Smooth muscle cell (in vitro differentiated cells): ENCODE results near the gene SYNJ2BP. TPM values are rescaled to one million over a fixed set of nuclear protein-coding genes. Genes with fewer than 3 reads are reported as not detected.

Experiments used
- DNase-seq: peaks from one replicate; lab custom pipeline; 2025; ENCODE audit not compliant: unreplicated experiment; lab: John Stamatoyannopoulos, UW
- H2AFZ ChIP-seq: fragments of 200-600 bp; sonication (generic); 2 replicates; pipeline ENCODE4 v1.6.0; 2016; ENCODE audit warnings: antibody characterized with exemption, low read depth, mild to moderate bottlenecking
- H3F3A ChIP-seq: fragments of 200-600 bp; sonication (generic); 2 replicates; pipeline ENCODE4 v1.6.0; 2017; ENCODE audit warnings: antibody characterized with exemption, low read depth
- H3K27ac ChIP-seq: fragments of 200-600 bp; sonication (generic); 2 replicates; pipeline ENCODE4 v1.5.1; 2016; ENCODE audit warnings: low read depth, mild to moderate bottlenecking
- H3K27me3 ChIP-seq: fragments of 200-600 bp; sonication (generic); 2 replicates; pipeline ENCODE4 v1.6.1; 2016; ENCODE audit warnings: low read depth, mild to moderate bottlenecking
- H3K36me3 ChIP-seq: fragments of 200-600 bp; sonication (generic); 2 replicates; pipeline ENCODE4 v1.5.1; 2016; ENCODE audit warnings: low read depth
- H3K4me1 ChIP-seq: fragments of 200-600 bp; sonication (generic); 2 replicates; pipeline ENCODE4 v1.5.1; 2016; ENCODE audit warnings: low read depth
- H3K4me2 ChIP-seq: fragments of 200-600 bp; sonication (generic); 2 replicates; pipeline ENCODE4 v1.6.0; 2016; ENCODE audit warnings: mild to moderate bottlenecking
- H3K4me3 ChIP-seq: fragments of 200-600 bp; sonication (generic); 2 replicates; pipeline ENCODE4 v1.5.1; 2016; ENCODE audit warnings: mild to moderate bottlenecking
- H3K79me2 ChIP-seq: fragments of 200-600 bp; sonication (generic); 2 replicates; pipeline ENCODE4 v1.6.0; 2016; ENCODE audit warnings: low read depth, mild to moderate bottlenecking
- H3K9ac ChIP-seq: fragments of 200-600 bp; sonication (generic); 2 replicates; pipeline ENCODE4 v1.6.0; 2016; ENCODE audit warnings: low read depth
- H3K9me3 ChIP-seq: fragments of 200-600 bp; sonication (generic); replicated peaks from 2 replicates; pipeline ENCODE4 v1.5.1; 2016; ENCODE audit warnings: low read depth
- H4K20me1 ChIP-seq: fragments of 200-600 bp; sonication (generic); 2 replicates; pipeline ENCODE4 v1.6.0; 2016; ENCODE audit warnings: low read depth
- CTCF ChIP-seq: fragments of 200-600 bp; sonication (generic); IDR thresholded peaks from 2 replicates; pipeline ENCODE4 v1.5.1; 2017; ENCODE audit warnings: borderline replicate concordance, mild to moderate bottlenecking, antibody characterized with exemption; ENCODE audit not compliant: insufficient read depth, poor library complexity, severe bottlenecking
- WGBS: methylation state at CpG from one replicate; pipeline ENCODE4 v1.1.7; 2016; ENCODE audit warnings: low lambda C conversion rate; 5-methylcytosine and 5-hydroxymethylcytosine counted together
- polyA plus RNA-seq: library from polyadenylated mRNA; unstranded; fragments of >200 nt; fragmentation: Nextera tagmentation; extraction: Ambion mirVana; gene quantifications from 2 replicates; pipeline ENCODE4 v1.2.1, GENCODE V29; 2016
- total RNA-seq: library from RNA; depleted of rRNA; stranded (reverse); fragments of >200 nt; gene quantifications from 2 replicates; pipeline ENCODE4 v1.2.3, GENCODE V29; 2014

SYNJ2BP gene
- total and polyA plus RNA-seq, 2 experiments from 2014 or later, result 14.8 to 18.8 TPM

DNA sequence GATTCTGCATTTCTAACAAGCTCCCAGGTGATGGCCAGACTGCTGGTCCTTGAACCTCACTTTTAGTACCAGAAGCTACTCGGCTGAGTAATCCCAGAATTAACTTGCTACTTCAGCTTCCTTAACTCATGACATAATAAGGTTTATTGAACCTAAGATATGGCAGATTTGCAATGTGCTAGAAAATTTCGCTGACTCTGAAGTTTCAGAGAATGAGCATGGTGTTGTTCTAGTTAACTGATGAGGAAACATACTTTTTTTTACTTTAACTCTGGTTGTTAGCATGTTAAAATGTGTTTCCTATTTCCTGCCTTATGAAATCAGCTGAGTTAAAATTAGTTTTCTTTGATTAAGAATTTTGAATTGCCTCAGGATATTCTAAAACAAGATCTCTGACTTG lies 34.4 kb downstream of the SYNJ2BP start:
- 88% methylated on average over 2 of the region's 2 CpGs for WGBS
- DNase-seq, result no peak
- Histone ChIP-seq H3K4me3 (no peak overlapping the region), H3K27me3 (no peaks in the 10 kb centered on the region), H3F3A (no peaks in the 10 kb centered on the region), H3K27ac (no peak overlapping the region), H3K79me2 (no peaks in the 10 kb centered on the region), H3K9me3 (no peaks in the 10 kb centered on the region), H4K20me1 (no peaks in the 10 kb centered on the region), H3K36me3 (no peaks in the 10 kb centered on the region), H3K4me1 (no peaks in the 10 kb centered on the region), H2AFZ (no peak overlapping the region), H3K9ac (no peak overlapping the region), H3K4me2 (no peak overlapping the region)
- no peak for TF ChIP-seq CTCF

DNA sequence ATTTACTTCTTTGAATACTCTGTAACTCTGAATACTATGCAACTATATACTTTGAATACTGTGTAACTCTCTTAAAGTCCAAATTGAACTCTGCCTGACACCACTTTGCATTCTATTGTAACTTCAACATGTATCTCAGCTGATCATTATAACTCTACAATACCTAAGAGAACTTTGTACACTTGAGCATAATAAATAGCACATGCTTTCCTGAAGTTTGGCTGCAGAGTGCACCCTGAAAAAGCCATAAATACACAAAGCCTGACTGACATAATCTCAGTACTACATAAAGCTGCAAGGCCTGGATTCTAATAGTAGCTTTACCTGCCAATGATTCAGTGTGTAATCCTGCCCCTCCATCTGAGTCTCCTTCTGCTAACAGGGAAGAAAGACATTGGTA lies 36.1 kb downstream of the SYNJ2BP start:
- H3K27me3 ChIP-seq, result no peaks in the 10 kb centered on the region
- H3K4me3 ChIP-seq, result no peak overlapping the region
- no peak overlapping the region for H3K27ac ChIP-seq
- no peaks in the 10 kb centered on the region for H3K79me2 ChIP-seq
- TF ChIP-seq CTCF, result no peak
- no peak for DNase-seq
- H3K36me3 ChIP-seq, result no peaks in the 10 kb centered on the region
- H3K4me1 ChIP-seq, result no peaks in the 10 kb centered on the region
- H4K20me1 ChIP-seq, result no peaks in the 10 kb centered on the region
- H3K9ac ChIP-seq, result no peak overlapping the region
- no peak overlapping the region for H3K4me2 ChIP-seq
- no peaks in the 10 kb centered on the region for H3K9me3 ChIP-seq
- H3F3A ChIP-seq, result no peaks in the 10 kb centered on the region
- no peak overlapping the region for H2AFZ ChIP-seq

GRCh38 chr14:70378696-70379095 lies 38.2 kb downstream of the SYNJ2BP start:
- Histone ChIP-seq H3K27ac (no peak overlapping the region), H3K4me2 (no peak overlapping the region), H4K20me1 (no peaks in the 10 kb centered on the region), H3K9me3 (no peaks in the 10 kb centered on the region), H3K79me2 (no peaks in the 10 kb centered on the region), H3K4me3 (no peak overlapping the region), H3K9ac (no peak overlapping the region), H2AFZ (no peak overlapping the region), H3K4me1 (no peaks in the 10 kb centered on the region), H3K36me3 (no peaks in the 10 kb centered on the region), H3F3A (no peaks in the 10 kb centered on the region), H3K27me3 (no peaks in the 10 kb centered on the region)
- no peak for TF ChIP-seq CTCF
- 80% methylated on average over 1 of the region's 1 CpG for WGBS
- no peak for DNase-seq

Other genes with a start within 250 kb of the SYNJ2BP start
- gene SLC8A3, start 228.1 kb downstream of the SYNJ2BP start, total RNA-seq, result 0.22 TPM in 1 of 2 replicates, not detected in the other
- not detected in 2 replicates for gene SLC8A3, start 228.1 kb downstream of the SYNJ2BP start, polyA plus RNA-seq
- 64.7 and 75.2 TPM in 2 replicates for gene COX16, start 57.4 kb downstream of the SYNJ2BP start, total RNA-seq
- gene COX16, start 57.4 kb downstream of the SYNJ2BP start, polyA plus RNA-seq, result 106 and 113 TPM in 2 replicates
- gene ADAM21, start 35.1 kb upstream of the SYNJ2BP start, total RNA-seq, result not detected in 2 replicates
- gene ADAM21, start 35.1 kb upstream of the SYNJ2BP start, polyA plus RNA-seq, result 0.21 TPM in 1 of 2 replicates, not detected in the other
- gene ADAM20, start 117.9 kb upstream of the SYNJ2BP start, total RNA-seq, result 1.1 and 2.6 TPM in 2 replicates
- not detected in 2 replicates for gene ADAM20, start 117.9 kb upstream of the SYNJ2BP start, polyA plus RNA-seq
- 40.9 and 58.2 TPM in 2 replicates for gene MED6, start 183.6 kb upstream of the SYNJ2BP start, total RNA-seq
- 45.0 and 45.6 TPM in 2 replicates for gene MED6, start 183.6 kb upstream of the SYNJ2BP start, polyA plus RNA-seq
- 2.7 and 4.4 TPM in 2 replicates for gene TTC9, start 224.8 kb upstream of the SYNJ2BP start, total RNA-seq
- 1.2 and 1.8 TPM in 2 replicates for gene TTC9, start 224.8 kb upstream of the SYNJ2BP start, polyA plus RNA-seq